Upper lobe of left lung (tissue), 4 donors: Measurements from ENCODE around the gene CYFIP2.

Experiments used
- EP300 ChIP-seq, 4 donors: sonication (generic); formaldehyde crosslinking; IDR thresholded peaks; one replicate each; pipeline ENCODE4 v1.5.1; 2017; ENCODE audit warnings: antibody characterized with exemption in 4 of 4, control low read depth in 2 of 4
- POLR2A ChIP-seq, 4 donors: fragments of 450-650 bp; IDR thresholded peaks; one replicate each; pipeline ENCODE4 v1.5.1; 2016 to 2017; ENCODE audit warnings: antibody characterized with exemption in 4 of 4, mild to moderate bottlenecking in 2 of 4
- POLR2AphosphoS5 ChIP-seq, 2 donors: sonication (generic); formaldehyde crosslinking; IDR thresholded peaks; one replicate each; pipeline ENCODE4 v1.5.1; 2017; ENCODE audit warnings: antibody characterized with exemption in 2 of 2
- TF ChIP-seq, protein P1 (sequence below), 6 experiments: fragments of 450-650 bp in 4 of 6; fragments of 200-600 bp in 2 of 6; sonication (generic) in 2 of 6; IDR thresholded peaks; one replicate each; pipeline ENCODE4 v1.5.1; 2016 to 2019; ENCODE audit warnings: antibody characterized with exemption in 6 of 6

DNA sequence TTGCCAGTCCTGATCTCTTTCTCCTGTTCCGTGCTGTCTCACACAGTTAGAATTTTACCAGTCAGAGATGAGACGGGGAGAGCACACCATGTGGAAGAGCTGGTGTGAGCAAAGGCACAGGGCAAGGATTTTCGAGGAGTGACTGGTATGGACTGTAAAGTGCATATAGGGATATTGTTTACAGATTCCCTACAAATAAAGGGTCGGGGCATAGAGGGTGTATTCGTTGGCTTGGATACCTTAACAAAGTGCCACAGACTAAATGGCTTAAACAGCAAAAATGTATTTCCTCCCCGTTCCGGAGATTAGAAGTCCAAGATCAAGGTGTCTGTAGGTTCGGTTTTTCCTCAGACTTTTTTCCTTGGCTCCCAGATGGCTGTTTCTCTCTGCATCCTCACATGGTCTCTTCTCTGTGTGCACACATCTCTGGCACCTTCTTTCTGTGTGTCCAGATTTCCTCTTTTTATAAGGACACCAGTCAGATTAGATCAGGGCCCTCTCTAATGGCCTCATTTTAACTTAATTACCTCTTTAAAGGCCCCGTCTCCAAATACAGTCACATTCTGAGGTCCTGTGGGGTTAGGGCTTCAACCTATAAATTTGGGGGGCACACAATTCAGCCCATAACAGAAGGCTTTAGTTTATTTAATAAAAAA is 23.4 kb downstream of the CYFIP2 start:
- TF ChIP-seq, protein P1, sequence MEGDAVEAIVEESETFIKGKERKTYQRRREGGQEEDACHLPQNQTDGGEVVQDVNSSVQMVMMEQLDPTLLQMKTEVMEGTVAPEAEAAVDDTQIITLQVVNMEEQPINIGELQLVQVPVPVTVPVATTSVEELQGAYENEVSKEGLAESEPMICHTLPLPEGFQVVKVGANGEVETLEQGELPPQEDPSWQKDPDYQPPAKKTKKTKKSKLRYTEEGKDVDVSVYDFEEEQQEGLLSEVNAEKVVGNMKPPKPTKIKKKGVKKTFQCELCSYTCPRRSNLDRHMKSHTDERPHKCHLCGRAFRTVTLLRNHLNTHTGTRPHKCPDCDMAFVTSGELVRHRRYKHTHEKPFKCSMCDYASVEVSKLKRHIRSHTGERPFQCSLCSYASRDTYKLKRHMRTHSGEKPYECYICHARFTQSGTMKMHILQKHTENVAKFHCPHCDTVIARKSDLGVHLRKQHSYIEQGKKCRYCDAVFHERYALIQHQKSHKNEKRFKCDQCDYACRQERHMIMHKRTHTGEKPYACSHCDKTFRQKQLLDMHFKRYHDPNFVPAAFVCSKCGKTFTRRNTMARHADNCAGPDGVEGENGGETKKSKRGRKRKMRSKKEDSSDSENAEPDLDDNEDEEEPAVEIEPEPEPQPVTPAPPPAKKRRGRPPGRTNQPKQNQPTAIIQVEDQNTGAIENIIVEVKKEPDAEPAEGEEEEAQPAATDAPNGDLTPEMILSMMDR (IDR thresholded peaks at IDR 0.05) = no peak
- TF ChIP-seq POLR2A (IDR thresholded peaks at IDR 0.05) = no peak
- no peak for TF ChIP-seq POLR2AphosphoS5 (IDR thresholded peaks at IDR 0.05)
- TF ChIP-seq EP300 (IDR thresholded peaks at IDR 0.05) = no peak
